AG04450 (cell line): ENCODE measurements around the gene LHFPL2. TPM values are rescaled to one million over a fixed set of nuclear protein-coding genes. Genes with fewer than 3 reads are reported as not detected.
"Not testable (repeated sequence)": the region's sequence is repeated elsewhere in the genome, so short reads cannot be mapped to it uniquely, and the experiment has no call there.

Experiments used
- CTCF ChIA-PET: fragments of 300-600, 350-600 bp; formaldehyde crosslinking; extraction: SDS; loops from one replicate; lab custom pipeline; 2022; ENCODE audit warnings: antibody characterized with exemption, inconsistent platforms; lab: Charles Lee
- POLR2A ChIA-PET: fragments of 350-600 bp; formaldehyde crosslinking; extraction: SDS; loops from one replicate; lab custom pipeline; 2021; ENCODE audit warnings: antibody characterized with exemption, inconsistent platforms; lab: Yijun Ruan, JAX
- DNase-seq: peaks from one replicate; pipeline ENCODE4 v3.0.0-alpha.2; 2011; ENCODE audit warnings: low read depth, low spot score
- H3K27ac ChIP-seq: one replicate; pipeline ENCODE4 v1.5.1; 2012; ENCODE audit warnings: low read depth, low read length, control low read depth
- H3K27me3 ChIP-seq: one replicate; pipeline ENCODE4 v1.6.0; 2012; ENCODE audit warnings: low read length; ENCODE audit not compliant: control insufficient read depth, insufficient read depth
- H3K4me3 ChIP-seq: 2 replicates; pipeline ENCODE4 v1.5.1; 2011; ENCODE audit warnings: mild to moderate bottlenecking, low read depth, low read length, control low read depth
- H3K9me3 ChIP-seq: 2 replicates; pipeline ENCODE4 v1.5.1; 2012; ENCODE audit warnings: low read length; ENCODE audit not compliant: control insufficient read depth, insufficient read depth
- polyA plus RNA-seq: library from polyadenylated mRNA; depleted of rRNA; stranded (reverse); fragments of >200 nt; gene quantifications from 2 replicates; pipeline ENCODE4 v1.2.3, GENCODE V29; 2011
- TF ChIP-seq, protein P1 (sequence below): IDR thresholded peaks from 2 replicates; pipeline ENCODE4 v1.5.1; 2011; ENCODE audit warnings: low read depth, low read length, control low read depth, inconsistent platforms

LHFPL2 gene
- polyA plus RNA-seq, 1 experiment: 20.1 TPM

- no peak for DNase-seq
- CTCF ChIA-PET: interaction anchor here (0.6 kb wide), 2 partner anchors 37 to 93 kb away, joined by 3 to 4 read pairs; no protein-coding TSS in a partner anchor
Measured at GRCh38 chr5:78670701-78671269, 22.2 kb upstream of the LHFPL2 start.

DNA sequence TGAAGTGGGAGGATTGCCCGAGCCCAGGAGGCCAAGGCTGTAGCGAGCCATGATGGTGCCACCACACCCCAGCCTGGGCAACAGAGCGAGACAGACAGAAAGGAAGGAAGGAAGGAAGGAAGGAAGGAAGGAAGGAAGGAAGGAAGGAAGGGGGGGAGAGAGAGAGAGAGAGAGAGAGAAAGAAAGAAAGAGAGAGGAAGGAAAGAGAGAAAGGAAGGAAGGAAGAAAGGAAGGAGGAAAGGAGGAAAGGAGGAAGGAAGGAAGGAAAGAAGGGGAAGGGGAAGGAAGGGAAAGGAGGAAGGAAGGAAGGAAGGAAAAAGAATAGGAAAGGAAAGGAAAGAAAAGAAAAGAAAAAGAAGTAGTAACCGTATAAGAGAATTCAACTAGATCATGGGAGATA lies 20.8 kb upstream of the LHFPL2 start:
- Histone ChIP-seq H3K27ac (no peak overlapping the region), H3K27me3 (no peaks in the 10 kb centered on the region), H3K9me3 (no peaks in the 10 kb centered on the region), H3K4me3 (no peak overlapping the region)
- TF ChIP-seq, protein P1, sequence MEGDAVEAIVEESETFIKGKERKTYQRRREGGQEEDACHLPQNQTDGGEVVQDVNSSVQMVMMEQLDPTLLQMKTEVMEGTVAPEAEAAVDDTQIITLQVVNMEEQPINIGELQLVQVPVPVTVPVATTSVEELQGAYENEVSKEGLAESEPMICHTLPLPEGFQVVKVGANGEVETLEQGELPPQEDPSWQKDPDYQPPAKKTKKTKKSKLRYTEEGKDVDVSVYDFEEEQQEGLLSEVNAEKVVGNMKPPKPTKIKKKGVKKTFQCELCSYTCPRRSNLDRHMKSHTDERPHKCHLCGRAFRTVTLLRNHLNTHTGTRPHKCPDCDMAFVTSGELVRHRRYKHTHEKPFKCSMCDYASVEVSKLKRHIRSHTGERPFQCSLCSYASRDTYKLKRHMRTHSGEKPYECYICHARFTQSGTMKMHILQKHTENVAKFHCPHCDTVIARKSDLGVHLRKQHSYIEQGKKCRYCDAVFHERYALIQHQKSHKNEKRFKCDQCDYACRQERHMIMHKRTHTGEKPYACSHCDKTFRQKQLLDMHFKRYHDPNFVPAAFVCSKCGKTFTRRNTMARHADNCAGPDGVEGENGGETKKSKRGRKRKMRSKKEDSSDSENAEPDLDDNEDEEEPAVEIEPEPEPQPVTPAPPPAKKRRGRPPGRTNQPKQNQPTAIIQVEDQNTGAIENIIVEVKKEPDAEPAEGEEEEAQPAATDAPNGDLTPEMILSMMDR: no peak
- POLR2A ChIA-PET: no interaction called here
- CTCF ChIA-PET: interaction anchor here (0.6 kb wide), 1 partner anchor 47 kb away, joined by 3 read pairs; no protein-coding TSS in a partner anchor
- DNase-seq: no peak

More at GRCh38 chr5:78670701-78671269, 22.2 kb upstream of the LHFPL2 start:
- H3K4me3 ChIP-seq: no peak overlapping the region
- TF ChIP-seq, protein P1: no peak
- POLR2A ChIA-PET: no interaction called here
- no peaks in the 10 kb centered on the region for H3K27me3 ChIP-seq
- no peak overlapping the region for H3K27ac ChIP-seq
- H3K9me3 ChIP-seq: no peaks in the 10 kb centered on the region

DNA sequence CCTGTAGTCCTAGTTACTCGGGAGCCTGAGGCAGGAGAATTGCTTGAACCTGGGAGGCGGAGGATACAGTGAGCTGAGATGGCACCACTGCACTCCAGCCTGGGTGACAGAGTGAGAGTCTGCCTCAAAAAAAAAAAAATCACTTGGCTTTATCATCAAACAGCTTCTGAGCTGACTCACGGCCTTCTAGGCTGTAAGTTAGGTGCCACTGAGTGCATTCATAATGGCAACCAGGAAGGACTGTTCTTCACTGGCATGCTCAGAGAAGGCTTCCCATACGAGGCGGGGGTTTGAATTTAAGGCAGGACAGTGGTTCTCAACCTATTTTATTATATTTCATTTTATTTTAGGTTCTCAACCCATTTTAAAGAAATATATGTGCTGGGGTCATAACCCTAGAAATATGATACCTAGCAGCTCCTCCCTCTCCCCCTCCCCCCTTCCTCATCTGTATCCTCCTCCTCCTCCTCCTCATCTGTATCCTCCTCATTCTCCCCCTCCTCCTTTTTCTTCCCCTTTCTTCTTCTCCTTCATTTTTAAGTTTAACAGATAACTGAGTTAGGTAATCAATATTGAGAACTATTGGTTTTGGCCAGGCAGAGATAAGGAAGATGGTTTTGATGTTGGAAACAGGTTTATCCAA lies 19.0 kb upstream of the LHFPL2 start:
- POLR2A ChIA-PET: no interaction called here
- Histone ChIP-seq H3K9me3 (no peaks in the 10 kb centered on the region), H3K27ac (no peak overlapping the region), H3K4me3 (no peak overlapping the region), H3K27me3 (no peaks in the 10 kb centered on the region)
- TF ChIP-seq, protein P1: no peak
- no peak for DNase-seq
- CTCF ChIA-PET: interaction anchor here (0.6 kb wide), 2 partner anchors 41 to 341 kb away, joined by 3 to 6 read pairs; no protein-coding TSS in a partner anchor

GRCh38 chr5:78666975-78667374 lies 18.4 kb upstream of the LHFPL2 start:
- H3K27ac ChIP-seq, POLR2A ChIA-PET, H3K27me3 ChIP-seq, H3K4me3 ChIP-seq, DNase-seq, H3K9me3 ChIP-seq: not testable (repeated sequence)
- CTCF ChIA-PET: interaction anchor here (1.0 kb wide), 1 partner anchor 16 kb away, joined by 4 read pairs; no protein-coding TSS in a partner anchor

DNA sequence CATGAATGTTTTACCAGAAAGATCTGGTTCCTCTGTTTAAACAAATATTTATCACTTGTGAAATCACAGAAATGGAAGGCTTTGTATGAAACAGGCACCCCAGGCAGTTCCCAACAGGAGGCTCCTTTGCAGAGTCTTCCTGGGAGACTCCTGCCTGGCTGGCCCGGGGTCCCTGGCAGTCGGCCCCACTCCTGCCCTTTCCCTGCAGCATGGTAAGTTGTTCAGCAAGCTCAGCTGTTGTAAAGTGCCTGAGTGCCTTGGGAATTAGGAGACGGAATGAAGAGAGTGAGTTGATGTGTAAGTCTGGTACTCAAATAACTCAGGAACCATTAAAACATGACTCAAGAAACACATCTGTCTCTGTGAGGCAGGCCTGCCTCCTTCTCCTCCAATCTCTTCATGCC lies 17.5 kb upstream of the LHFPL2 start:
- POLR2A ChIA-PET: no interaction called here
- CTCF ChIA-PET: interaction anchor here (1.0 kb wide), 1 partner anchor 15 kb away, joined by 4 read pairs; no protein-coding TSS in a partner anchor

More for the DNA sequence above, 17.5 kb upstream of the LHFPL2 start:
- TF ChIP-seq, protein P1: no peak
- peak overlapping the region; percentile 59 for H3K27ac ChIP-seq
- H3K27me3 ChIP-seq: no peaks in the 10 kb centered on the region
- H3K9me3 ChIP-seq: no peaks in the 10 kb centered on the region
- H3K4me3 ChIP-seq: no peak overlapping the region
- no peak for DNase-seq
